Cortex of kidney (tissue), 1 donor: ENCODE results near the gene ITGA1.
A peak's percentile ranks its signal among the peaks of the same experiment; 100 is the strongest.

Source experiments
- DNase-seq: peaks from one replicate; lab custom pipeline; 2025; lab: John Stamatoyannopoulos, UW

The ITGA1 gene

GRCh38 chr5:52772668-52773067 lies 15.0 kb upstream of the ITGA1 start:
- no peak for DNase-seq

- no peak for DNase-seq
Measured at GRCh38 chr5:52773342-52773741, 14.4 kb upstream of the ITGA1 start.

- DNase-seq: no peak
Measured at GRCh38 chr5:52774005-52774410, 13.7 kb upstream of the ITGA1 start.

- no peak for DNase-seq
Measured at GRCh38 chr5:52776116-52776515, 11.6 kb upstream of the ITGA1 start.

- no peak for DNase-seq
Measured at GRCh38 chr5:52777186-52777585, 10.5 kb upstream of the ITGA1 start.

- DNase-seq: no peak
Measured at GRCh38 chr5:52778781-52779180, 8.9 kb upstream of the ITGA1 start.

- DNase-seq: no peak
Measured at GRCh38 chr5:52779213-52779612, 8.5 kb upstream of the ITGA1 start.

GRCh38 chr5:52783226-52783959 lies 4.3 kb upstream of the ITGA1 start:
- no peak for DNase-seq

GRCh38 chr5:52784737-52785136 lies 3.0 kb upstream of the ITGA1 start:
- DNase-seq: no peak

GRCh38 chr5:52786391-52786790 lies 1.3 kb upstream of the ITGA1 start:
- no peak for DNase-seq

- DNase-seq: no peak
Measured at GRCh38 chr5:52786949-52787599, 642 bp upstream of the ITGA1 start.

- DNase-seq: no peak
Measured at GRCh38 chr5:52788505-52788821, 747 bp downstream of the ITGA1 start.

- no peak for DNase-seq
Measured at GRCh38 chr5:52789378-52789777, 1.7 kb downstream of the ITGA1 start.

GRCh38 chr5:52789851-52790250 lies 2.1 kb downstream of the ITGA1 start:
- no peak for DNase-seq

GRCh38 chr5:52791366-52791765 lies 3.6 kb downstream of the ITGA1 start:
- DNase-seq: no peak

- DNase-seq: no peak
Measured at GRCh38 chr5:52794519-52794918, 6.8 kb downstream of the ITGA1 start.

- no peak for DNase-seq
Measured at GRCh38 chr5:52796031-52796430, 8.3 kb downstream of the ITGA1 start.

GRCh38 chr5:52796516-52797103 lies 8.9 kb downstream of the ITGA1 start:
- DNase-seq: no peak

GRCh38 chr5:52798938-52799337 lies 11.2 kb downstream of the ITGA1 start:
- no peak for DNase-seq

GRCh38 chr5:52799358-52799982 lies 11.8 kb downstream of the ITGA1 start:
- no peak for DNase-seq

- peak; percentile 70 for DNase-seq
Measured at GRCh38 chr5:52799983-52800393, 12.3 kb downstream of the ITGA1 start.

- peak; percentile 28 for DNase-seq
Measured at GRCh38 chr5:52800394-52801213, 12.9 kb downstream of the ITGA1 start.
